ENCODE measurements around the gene SLC44A4.

DNA sequence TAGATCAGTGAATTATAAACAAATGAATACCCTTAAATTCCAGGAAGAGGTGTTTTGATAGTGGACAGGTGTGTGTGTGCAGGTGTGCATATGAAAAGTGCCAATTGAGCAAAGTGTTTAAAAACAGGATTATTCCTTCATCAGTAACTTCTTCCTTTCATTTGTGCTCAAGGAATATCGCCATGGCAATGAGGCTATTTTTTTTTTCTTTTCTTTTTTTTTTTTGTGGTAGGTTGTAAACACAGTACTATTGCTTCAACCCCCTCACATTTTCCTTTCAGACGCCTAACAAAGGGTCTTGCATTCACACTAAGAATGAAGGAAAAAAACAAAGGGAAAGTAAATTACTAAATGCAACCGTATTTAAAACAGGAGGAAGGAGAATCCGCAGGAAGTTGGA is 53.2 kb downstream of the SLC44A4 start:
- no peak for TF ChIP-seq CTCF (conservative IDR thresholded peaks at IDR 0.05; ENCODE audit: low read depth, low read length)
- TF ChIP-seq EZH2 (IDR thresholded peaks at IDR 0.05; ENCODE audit: borderline replicate concordance, low read depth, low read length, poor library complexity, severe bottlenecking) = no peak

Measured in A673 (cell line).